Peyer's patch (tissue), 4 donors: ENCODE results near the gene PCBD2.

Experiments
- CTCF ChIP-seq, 6 experiments: fragments of 450-650 bp in 4 of 6; fragments of 200-600 bp in 2 of 6; sonication (generic) in 1 of 6; IDR thresholded peaks; one replicate each; pipeline ENCODE4 v1.5.1; 2017 to 2019; ENCODE audit warnings: antibody characterized with exemption in 6 of 6, mild to moderate bottlenecking in 3 of 6, moderate library complexity in 1 of 6
- POLR2A ChIP-seq, 2 donors: fragments of 450-650 bp; IDR thresholded peaks; one replicate each; pipeline ENCODE4 v1.5.1; 2017; ENCODE audit warnings: antibody characterized with exemption in 2 of 2, mild to moderate bottlenecking in 2 of 2, moderate library complexity in 2 of 2

GRCh38 chr5:134945041-134945440 lies 40.1 kb downstream of the PCBD2 start:
- TF ChIP-seq CTCF (IDR thresholded peaks at IDR 0.05) = no peak
- no peak for TF ChIP-seq POLR2A (IDR thresholded peaks at IDR 0.05)
